ENCODE data around the gene TAS2R43.
"Not testable (repeated sequence)": the region's sequence is repeated elsewhere in the genome, so short reads cannot be mapped to it uniquely, and the experiment has no call there.

TAS2R43 gene

DNA sequence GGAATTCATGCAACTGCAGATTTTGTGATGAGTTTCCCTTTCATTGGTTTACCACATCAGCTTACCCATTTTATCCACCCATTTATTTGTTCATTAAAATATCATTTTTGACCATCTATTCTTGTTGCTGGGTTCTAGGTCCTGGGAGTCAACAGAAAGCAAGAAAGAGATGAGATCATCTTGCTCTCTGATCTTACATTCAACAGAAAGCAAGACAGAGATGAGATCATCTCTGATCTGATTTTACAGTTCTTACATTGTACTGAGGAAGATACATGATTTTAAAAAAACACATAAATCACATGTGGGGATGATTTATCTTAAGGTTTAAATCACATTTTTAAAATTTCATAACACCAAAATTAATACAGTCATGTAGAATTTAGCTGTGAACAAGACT is 32.3 kb downstream of the TAS2R43 start:
- DNase-seq (ENCODE audit: low spot score), result no peak

DNA sequence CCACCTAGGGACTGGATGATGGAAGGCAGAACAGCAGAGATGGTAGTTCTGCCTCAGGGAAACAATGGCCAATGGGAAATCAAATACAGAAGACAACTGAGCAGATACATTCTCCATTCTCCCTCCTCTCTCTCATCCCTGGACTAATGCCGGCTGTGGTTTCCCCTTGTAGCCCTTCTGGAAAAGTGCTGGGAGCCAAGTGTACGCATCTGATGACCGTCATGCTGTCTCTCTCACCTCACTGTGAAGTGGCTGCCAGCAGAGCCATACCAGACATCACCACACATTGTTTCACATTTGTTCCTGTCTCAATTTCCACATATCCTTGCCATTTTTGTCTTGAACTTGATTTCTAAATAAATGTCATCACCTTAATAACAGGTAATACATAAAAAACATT is 33.1 kb downstream of the TAS2R43 start:
- DNase-seq (ENCODE audit: low spot score), result no peak

DNA sequence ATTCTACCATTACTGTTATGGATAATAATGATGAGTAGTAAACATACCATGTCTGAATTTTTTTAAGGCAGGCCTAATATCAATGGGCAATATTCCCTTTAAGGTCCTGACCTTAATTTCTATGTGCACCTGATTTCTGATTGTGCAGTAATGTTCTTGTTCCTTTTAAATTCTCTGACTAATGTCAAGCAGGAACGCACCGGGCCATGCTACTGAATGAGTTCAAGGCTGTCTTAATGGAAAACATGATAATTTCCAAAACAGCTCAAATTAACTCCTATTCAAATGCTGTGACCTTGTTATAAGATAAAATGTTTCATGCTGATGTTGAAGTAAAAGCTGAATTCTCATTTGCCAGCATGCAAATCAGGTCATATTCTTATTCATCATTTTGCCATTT is 36.8 kb downstream of the TAS2R43 start:
- DNase-seq (ENCODE audit: low spot score), result no peak

GRCh38 chr12:11049806-11050531 is 42.1 kb downstream of the TAS2R43 start:
- DNase-seq (ENCODE audit: low spot score), result not testable (repeated sequence)

DNA sequence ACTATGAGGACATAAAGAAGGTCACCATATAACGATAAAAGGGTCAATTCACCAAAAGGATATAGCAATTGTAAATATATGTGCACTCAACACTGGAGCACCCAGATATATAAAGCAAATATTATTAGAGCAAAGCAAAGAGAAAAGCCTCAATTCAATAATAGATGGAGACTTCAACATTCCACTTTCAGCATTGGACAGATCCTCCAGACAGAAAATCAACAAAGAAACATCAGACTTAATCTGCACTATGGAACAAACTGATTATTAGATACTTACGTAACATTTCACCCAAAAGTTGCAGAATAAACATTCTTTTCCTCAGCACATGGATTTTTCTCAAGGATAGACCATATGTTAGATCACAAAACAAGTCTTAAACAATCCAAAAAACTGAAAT is 50.7 kb downstream of the TAS2R43 start:
- DNase-seq (ENCODE audit: low spot score), result not testable (repeated sequence)
